ENCODE results near the gene FASN.

DNA sequence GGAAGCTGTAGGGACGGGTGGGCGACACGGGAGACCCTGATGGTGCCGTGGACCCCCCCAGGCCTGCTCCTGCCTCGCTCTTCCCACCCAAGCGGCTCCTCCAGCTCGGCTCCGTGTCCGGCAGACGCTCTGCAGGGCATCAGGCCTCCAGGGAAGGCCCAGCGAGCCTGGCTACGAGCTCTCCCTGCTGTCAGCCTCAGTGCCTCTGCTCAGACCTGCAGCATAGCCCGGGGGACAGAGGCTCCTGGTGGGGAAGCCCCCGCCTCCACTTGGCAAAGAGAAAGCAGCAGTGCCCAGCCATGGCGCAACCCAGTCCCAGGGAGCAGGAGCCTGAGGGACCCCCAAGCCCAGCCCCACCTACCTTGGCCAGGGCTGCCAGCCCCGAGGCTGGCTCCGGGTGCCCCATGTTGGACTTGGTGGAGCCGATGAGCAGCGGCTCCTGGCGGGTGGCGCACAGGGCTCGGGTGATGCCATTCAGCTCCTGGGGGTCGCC is 5.9 kb downstream of the FASN start:
- TF ChIP-seq, protein P1, sequence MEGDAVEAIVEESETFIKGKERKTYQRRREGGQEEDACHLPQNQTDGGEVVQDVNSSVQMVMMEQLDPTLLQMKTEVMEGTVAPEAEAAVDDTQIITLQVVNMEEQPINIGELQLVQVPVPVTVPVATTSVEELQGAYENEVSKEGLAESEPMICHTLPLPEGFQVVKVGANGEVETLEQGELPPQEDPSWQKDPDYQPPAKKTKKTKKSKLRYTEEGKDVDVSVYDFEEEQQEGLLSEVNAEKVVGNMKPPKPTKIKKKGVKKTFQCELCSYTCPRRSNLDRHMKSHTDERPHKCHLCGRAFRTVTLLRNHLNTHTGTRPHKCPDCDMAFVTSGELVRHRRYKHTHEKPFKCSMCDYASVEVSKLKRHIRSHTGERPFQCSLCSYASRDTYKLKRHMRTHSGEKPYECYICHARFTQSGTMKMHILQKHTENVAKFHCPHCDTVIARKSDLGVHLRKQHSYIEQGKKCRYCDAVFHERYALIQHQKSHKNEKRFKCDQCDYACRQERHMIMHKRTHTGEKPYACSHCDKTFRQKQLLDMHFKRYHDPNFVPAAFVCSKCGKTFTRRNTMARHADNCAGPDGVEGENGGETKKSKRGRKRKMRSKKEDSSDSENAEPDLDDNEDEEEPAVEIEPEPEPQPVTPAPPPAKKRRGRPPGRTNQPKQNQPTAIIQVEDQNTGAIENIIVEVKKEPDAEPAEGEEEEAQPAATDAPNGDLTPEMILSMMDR (IDR thresholded peaks at IDR 0.05), result no peak
- TF ChIP-seq EP300 (IDR thresholded peaks at IDR 0.05) (no peak), POLR2A (IDR thresholded peaks at IDR 0.05) (peak in 1 of 4 donors; percentile 12), POLR2AphosphoS5 (IDR thresholded peaks at IDR 0.05) (no peak)
